Measurements from ENCODE around the gene SCD5.

SCD5 gene

GRCh38 chr4:82797040-82797404 is 1.6 kb downstream of the SCD5 start:
- DNase-seq (ENCODE audit: low read depth), result no peak

GRCh38 chr4:82792912-82793649 is 5.5 kb downstream of the SCD5 start:
- no peak for DNase-seq (ENCODE audit: low read depth)

- no peak for DNase-seq (ENCODE audit: low read depth)
These were observed 7.4 kb downstream of the SCD5 start for GRCh38 chr4:82791179-82791578.

- DNase-seq (ENCODE audit: low read depth), result no peak
These were observed 8.4 kb downstream of the SCD5 start for GRCh38 chr4:82790060-82790660.

- no peak for DNase-seq (ENCODE audit: low read depth)
These were observed 9.4 kb downstream of the SCD5 start for GRCh38 chr4:82789025-82789776.

- no peak for DNase-seq (ENCODE audit: low read depth)
These were observed 11.3 kb downstream of the SCD5 start for GRCh38 chr4:82787342-82787741.

GRCh38 chr4:82786828-82787227 is 11.8 kb downstream of the SCD5 start:
- DNase-seq (ENCODE audit: low read depth), result no peak

- no peak for DNase-seq (ENCODE audit: low read depth)
These were observed 12.8 kb downstream of the SCD5 start for GRCh38 chr4:82785611-82786400.

- no peak for DNase-seq (ENCODE audit: low read depth)
These were observed 13.7 kb downstream of the SCD5 start for GRCh38 chr4:82784681-82785610.

GRCh38 chr4:82782626-82783345 is 15.8 kb downstream of the SCD5 start:
- no peak for DNase-seq (ENCODE audit: low read depth)

- no peak for DNase-seq (ENCODE audit: low read depth)
These were observed 17.8 kb downstream of the SCD5 start for GRCh38 chr4:82780752-82781231.

- DNase-seq (ENCODE audit: low read depth), result no peak
These were observed 18.3 kb downstream of the SCD5 start for GRCh38 chr4:82780170-82780751.

GRCh38 chr4:82779032-82779431 is 19.6 kb downstream of the SCD5 start:
- DNase-seq (ENCODE audit: low read depth), result no peak

GRCh38 chr4:82777857-82778525 is 20.6 kb downstream of the SCD5 start:
- DNase-seq (ENCODE audit: low read depth), result no peak

- DNase-seq (ENCODE audit: low read depth), result no peak
These were observed 21.6 kb downstream of the SCD5 start for GRCh38 chr4:82776925-82777542.

- no peak for DNase-seq (ENCODE audit: low read depth)
These were observed 23.4 kb downstream of the SCD5 start for GRCh38 chr4:82775243-82775642.

- no peak for DNase-seq (ENCODE audit: low read depth)
These were observed 23.9 kb downstream of the SCD5 start for GRCh38 chr4:82774711-82775171.

GRCh38 chr4:82773057-82773456 is 25.5 kb downstream of the SCD5 start:
- DNase-seq (ENCODE audit: low read depth), result no peak

- DNase-seq (ENCODE audit: low read depth), result no peak
These were observed 28.0 kb downstream of the SCD5 start for GRCh38 chr4:82770607-82771006.

All from T-helper 22 cell (primary cell).